Fibroblast of peridontal ligament (primary cell): ENCODE results near the gene TBC1D22A.
"Not testable (repeated sequence)": the region's sequence is repeated elsewhere in the genome, so short reads cannot be mapped to it uniquely, and the experiment has no call there.

Experiments used
- DNase-seq: peaks from one replicate; pipeline ENCODE4 v3.0.0-alpha.2; 2010; ENCODE audit errors: extremely low read depth

TBC1D22A gene

DNA sequence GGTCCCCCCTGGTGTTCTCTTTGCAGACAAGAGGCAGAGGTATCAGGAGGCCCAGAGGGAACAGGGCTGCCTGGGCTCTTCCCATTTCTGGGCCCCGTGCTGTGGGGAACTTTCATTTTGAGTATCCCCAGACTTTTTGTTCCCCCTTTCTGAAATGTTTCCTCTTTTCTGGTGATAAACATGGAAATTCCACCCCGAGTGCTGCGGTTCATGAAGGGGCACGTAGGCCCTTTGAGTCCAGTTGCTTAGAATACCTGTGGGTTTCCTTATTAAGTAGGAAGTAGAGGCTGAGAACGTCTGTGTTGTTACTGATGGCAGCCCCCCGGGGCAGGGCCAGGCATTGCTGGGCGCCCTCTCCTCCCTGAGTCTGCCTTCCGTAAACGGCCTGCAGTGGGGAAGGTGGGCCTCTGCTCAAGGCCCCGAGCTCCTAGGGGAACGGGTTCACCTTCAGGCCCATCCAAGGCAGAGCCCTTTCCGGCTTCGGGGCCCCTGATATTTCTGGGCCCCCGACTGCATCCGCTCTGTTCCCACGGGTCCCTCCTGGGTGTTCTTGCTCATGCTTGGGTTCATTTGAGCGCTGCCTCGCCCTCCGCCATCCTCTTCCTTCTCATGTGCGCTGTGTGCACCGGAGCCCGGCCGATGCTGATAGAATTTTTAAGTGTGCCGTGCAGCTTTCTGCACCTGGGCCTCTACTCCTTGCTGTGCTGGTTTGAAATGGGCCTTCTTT is 12.0 kb downstream of the TBC1D22A start:
- DNase-seq, result no peak

GRCh38 chr22:46774980-46775849 is 12.8 kb downstream of the TBC1D22A start:
- no peak for DNase-seq

DNA sequence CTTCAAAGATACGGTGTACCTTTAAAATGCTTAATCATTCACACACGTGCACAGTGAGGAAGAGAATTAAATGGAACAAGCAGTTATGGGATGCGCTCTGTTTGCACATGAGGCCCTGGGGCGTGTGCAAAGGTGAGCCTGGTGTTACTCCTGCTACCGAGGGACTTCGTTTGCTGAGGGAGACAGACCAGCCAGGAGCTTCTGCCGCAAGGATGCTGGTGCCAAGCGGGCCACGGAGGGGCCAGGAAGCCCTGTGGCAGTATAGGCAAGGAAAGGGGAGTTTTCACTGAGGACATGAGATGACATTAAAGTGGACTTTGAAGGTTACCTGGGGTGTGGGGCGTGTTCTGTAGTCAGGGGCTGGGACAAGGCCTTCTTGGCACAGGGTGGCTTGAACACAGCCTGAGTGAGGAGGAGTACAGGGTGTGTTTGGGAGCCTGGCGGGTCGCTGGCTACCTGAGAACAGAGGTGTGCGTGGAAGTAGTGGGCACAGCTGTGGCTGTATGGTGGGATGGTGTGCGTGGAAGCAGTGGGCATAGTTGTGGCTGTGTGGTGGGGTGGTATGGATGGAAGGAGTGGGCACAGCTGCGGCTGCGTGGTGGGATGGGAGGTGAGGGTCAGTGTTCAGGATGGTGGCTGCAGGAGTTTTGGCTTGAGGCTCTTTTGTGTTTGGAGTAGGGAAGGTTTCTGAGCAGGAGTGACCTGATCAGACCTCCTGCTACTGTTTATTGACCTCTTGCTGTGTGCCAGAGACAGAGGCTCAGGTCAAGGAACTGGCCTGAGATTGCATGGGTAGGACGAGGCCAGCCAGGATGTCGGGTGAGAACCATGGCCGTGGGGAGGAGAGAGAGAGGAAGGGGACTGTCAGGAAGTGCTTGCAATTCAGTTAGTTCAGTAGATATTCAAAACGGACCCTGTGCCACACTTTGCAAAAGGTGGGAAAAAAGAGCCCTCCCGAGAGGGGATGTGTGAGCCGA is 13.7 kb downstream of the TBC1D22A start:
- no peak for DNase-seq

DNA sequence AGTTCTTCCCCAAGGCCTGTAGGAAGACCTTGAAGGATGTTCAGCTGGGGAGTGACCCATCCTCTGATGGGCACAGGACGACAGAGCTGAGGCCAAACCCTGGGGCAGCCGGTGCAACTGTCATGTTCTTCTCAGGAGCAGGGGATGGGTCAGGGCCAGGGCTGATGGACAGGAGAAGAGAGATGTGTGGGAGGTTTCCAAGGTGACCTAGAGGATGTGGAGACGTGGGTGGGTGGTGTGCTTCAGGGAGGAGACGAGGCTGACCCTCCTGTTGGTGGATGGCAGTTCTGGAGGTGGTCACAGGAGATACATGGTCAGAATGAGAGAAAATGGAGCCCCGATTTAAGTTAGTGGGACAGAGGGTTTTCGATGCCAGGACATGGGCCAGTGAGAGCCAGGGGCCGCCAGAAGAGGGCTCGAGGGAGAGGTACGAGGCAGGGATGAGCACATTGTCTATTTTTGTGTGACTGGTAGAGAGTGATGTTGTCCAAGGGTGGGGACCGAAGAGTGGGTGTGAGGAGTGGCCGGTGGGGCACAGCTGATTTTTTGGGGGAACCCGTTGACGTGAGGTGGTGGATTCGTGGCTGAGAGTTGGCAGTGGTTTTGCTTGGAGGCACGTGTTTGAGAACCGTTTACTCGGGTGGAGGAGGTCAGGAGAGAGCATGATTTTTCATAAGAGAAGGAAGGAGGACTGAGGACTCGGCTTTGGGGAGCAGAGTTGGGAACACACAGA is 14.6 kb downstream of the TBC1D22A start:
- DNase-seq, result no peak

DNA sequence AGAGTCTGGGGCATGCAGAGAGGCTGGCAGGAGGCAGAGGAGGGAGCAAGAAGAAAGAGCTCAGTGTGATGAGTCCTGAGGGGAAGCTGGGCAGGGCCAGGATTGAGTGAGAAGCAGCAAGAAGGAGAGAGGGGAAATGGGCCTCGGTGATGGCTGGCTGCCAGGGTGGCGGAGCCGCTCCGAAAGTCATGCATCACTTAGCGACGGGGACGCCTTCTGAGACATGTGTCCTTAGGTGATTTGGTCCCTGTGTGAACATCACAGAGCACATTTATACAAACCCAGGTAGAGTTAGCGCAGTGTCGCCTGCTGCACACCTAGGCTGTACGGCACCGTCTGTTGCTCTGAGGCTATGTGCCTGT is 15.1 kb downstream of the TBC1D22A start:
- DNase-seq, result no peak

DNA sequence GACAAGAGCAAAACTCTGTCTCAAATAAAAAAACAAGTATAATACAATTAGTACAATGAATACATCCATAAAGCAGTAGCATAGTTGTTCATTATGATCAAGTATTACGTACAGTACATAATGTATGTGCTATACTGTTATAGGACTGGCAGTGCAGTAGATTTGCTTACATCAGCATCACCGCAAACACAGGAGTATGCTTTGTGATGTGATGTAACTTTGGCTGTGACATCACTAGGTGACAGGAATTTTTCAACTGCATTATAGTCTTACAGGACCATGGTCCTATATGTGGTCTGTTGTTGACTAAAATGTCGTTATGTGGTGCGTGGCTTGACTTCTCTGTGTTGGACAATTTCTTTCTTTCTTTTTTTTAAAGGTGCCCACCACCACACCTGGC is 16.6 kb downstream of the TBC1D22A start:
- DNase-seq, result no peak

GRCh38 chr22:46779651-46780050 is 17.2 kb downstream of the TBC1D22A start:
- DNase-seq, result no peak

GRCh38 chr22:46780453-46780852 is 18.0 kb downstream of the TBC1D22A start:
- no peak for DNase-seq

DNA sequence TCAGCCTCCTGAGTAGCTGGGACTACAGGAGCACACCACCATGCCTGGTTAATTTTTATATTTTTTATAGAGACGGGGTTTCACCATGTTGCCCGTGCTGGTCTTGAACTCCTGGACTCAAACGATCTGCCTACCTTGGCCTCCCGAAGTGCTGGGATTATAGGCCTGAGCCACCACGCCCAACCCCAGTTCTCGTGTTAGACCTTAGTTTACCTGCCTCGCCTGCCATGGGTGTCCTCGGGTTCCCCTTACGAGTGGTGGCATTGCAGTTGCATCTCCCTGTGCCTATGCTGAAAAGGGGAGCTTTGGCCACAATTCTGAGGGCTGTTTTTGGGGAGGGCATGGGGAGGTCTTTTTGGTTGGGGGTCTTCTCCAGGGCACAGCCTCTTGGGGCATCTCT is 18.8 kb downstream of the TBC1D22A start:
- no peak for DNase-seq

GRCh38 chr22:46782200-46782599 is 19.8 kb downstream of the TBC1D22A start:
- DNase-seq, result not testable (repeated sequence)

DNA sequence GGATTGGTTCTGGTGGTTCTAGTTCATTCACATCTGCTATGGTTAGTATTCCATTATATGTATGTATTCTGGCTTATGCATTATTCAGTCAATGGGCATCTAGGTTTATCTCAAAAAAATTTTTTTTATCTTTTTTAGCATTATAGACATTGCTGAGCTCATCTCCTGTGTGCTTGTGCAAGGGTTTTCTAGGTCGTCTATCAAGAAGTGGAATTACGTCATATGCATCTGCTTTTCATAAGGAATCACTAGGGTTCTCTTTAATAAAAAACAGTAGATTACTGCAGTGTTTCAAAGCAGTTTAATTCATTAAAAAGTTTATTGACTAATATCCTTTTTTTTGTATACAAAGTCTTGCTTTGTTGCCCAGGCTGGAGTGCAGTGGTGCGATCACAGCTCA is 21.3 kb downstream of the TBC1D22A start:
- peak; percentile 43 for DNase-seq

- no peak for DNase-seq
Observed at GRCh38 chr22:46788441-46789172, 26.2 kb downstream of the TBC1D22A start.

GRCh38 chr22:46789992-46790391 is 27.5 kb downstream of the TBC1D22A start:
- no peak for DNase-seq

DNA sequence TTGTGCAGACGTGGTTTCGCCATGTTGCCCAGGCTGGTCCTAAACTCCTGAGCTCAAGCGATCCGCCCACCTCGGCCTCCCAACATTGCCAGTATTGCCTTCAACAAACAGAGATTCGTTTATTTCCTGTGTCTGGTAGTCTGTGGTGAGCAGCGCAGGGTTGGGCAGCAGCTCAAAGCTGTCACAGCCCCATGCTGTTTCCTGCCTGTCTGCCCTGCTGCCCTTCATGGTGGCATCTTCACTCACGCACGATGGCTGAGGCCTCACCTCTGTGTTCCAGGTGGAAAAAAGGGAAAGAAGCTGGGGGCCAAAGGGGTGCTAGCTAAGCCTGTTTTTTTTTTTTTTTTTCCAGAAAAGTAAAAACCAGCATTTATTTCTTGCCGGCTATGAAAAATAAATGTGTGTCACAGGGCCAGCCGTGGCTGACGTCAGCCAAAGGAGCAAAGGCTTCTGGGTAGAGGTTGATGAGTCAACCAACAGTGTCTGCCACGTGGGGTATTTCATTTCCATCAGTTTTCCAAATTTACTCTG is 28.8 kb downstream of the TBC1D22A start:
- peak; percentile 67 for DNase-seq

DNA sequence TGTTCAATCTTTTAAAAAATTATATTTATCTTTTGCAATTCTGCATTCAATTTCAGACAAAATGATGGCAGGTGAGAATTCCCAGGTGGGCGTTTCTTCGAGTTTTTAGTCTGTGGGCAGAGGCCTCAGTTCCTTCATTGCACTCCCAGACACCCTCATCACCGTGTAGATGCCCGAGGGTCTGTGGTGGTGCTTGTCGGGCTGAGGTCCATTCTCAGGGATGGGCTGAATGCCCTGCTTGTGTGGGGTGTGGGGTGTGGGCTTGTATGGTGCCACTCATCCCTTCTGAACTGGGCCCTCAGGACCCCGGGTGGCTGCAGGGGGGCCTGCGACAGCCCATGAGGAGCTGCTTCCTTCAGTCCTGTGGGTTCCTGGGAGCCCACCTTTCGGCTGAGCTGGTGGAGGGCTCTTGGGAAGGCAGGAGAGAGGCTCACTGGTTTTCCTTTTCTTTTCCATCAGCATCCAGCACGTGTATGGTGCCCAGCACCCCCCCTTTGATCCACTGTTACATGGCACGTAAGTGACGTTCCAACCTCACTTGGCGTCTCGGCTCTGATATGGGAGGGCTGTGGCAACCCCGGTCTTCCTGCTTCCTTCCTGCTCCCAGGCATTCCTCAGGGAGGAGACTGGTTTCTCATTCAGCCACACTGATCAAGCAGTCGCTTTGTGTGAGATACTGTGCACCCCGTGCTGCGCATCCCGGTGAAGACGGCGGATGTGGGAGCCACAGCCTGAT is 29.8 kb downstream of the TBC1D22A start:
- no peak for DNase-seq

- DNase-seq, result no peak
Observed at GRCh38 chr22:46792841-46793261, 30.4 kb downstream of the TBC1D22A start.

GRCh38 chr22:46793497-46793896 is 31.0 kb downstream of the TBC1D22A start:
- DNase-seq, result no peak

- no peak for DNase-seq
Observed at GRCh38 chr22:46794067-46794466, 31.6 kb downstream of the TBC1D22A start.

GRCh38 chr22:46794491-46794890 is 32.0 kb downstream of the TBC1D22A start:
- DNase-seq, result no peak

- DNase-seq, result no peak
Observed at GRCh38 chr22:46795140-46795539, 32.7 kb downstream of the TBC1D22A start.
